Measurements from ENCODE around the gene MYMX.

MYMX gene

GRCh38 chr6:44190715-44191114 lies 26.0 kb upstream of the MYMX start:
- ATAC-seq = no peak
- no peak for TF ChIP-seq SNAI2 (CRISPR knock-in tag; IDR thresholded peaks at IDR 0.05)

- ATAC-seq = no peak
- TF ChIP-seq ZNF565 (CRISPR knock-in tag; conservative IDR thresholded peaks at IDR 0.05; ENCODE audit: low read depth) (no peak), OSR1 (CRISPR knock-in tag; IDR thresholded peaks at IDR 0.05) (no peak), RARB (CRISPR knock-in tag; IDR thresholded peaks at IDR 0.05) (no peak), SNAI2 (CRISPR knock-in tag; IDR thresholded peaks at IDR 0.05) (no peak), PPARA (CRISPR knock-in tag; IDR thresholded peaks at IDR 0.05; ENCODE audit: borderline replicate concordance) (no peak), ZFP3 (CRISPR knock-in tag; IDR thresholded peaks at IDR 0.05) (no peak), POU6F1 (CRISPR knock-in tag; IDR thresholded peaks at IDR 0.05; ENCODE audit: borderline replicate concordance, low read depth) (no peak), TCF4 (CRISPR knock-in tag; IDR thresholded peaks at IDR 0.05; ENCODE audit: borderline replicate concordance) (no peak), CSDC2 (CRISPR knock-in tag; IDR thresholded peaks at IDR 0.05) (no peak), ESRRG (CRISPR knock-in tag; IDR thresholded peaks at IDR 0.05) (no peak), ZNF70 (CRISPR knock-in tag; IDR thresholded peaks at IDR 0.05) (no peak), ISL1 (CRISPR knock-in tag; IDR thresholded peaks at IDR 0.05) (no peak), TOX (CRISPR knock-in tag; IDR thresholded peaks at IDR 0.05; ENCODE audit: borderline replicate concordance) (no peak), ZNF8 (CRISPR knock-in tag; IDR thresholded peaks at IDR 0.05) (no peak), ZFP30 (CRISPR knock-in tag; IDR thresholded peaks at IDR 0.05) (no peak)
- TF ChIP-seq, protein P1, sequence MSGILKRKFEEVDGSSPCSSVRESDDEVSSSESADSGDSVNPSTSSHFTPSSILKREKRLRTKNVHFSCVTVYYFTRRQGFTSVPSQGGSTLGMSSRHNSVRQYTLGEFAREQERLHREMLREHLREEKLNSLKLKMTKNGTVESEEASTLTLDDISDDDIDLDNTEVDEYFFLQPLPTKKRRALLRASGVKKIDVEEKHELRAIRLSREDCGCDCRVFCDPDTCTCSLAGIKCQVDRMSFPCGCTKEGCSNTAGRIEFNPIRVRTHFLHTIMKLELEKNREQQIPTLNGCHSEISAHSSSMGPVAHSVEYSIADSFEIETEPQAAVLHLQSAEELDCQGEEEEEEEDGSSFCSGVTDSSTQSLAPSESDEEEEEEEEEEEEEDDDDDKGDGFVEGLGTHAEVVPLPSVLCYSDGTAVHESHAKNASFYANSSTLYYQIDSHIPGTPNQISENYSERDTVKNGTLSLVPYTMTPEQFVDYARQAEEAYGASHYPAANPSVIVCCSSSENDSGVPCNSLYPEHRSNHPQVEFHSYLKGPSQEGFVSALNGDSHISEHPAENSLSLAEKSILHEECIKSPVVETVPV (CRISPR knock-in tag; IDR thresholded peaks at IDR 0.05) = no peak
- TF ChIP-seq, protein P2, sequence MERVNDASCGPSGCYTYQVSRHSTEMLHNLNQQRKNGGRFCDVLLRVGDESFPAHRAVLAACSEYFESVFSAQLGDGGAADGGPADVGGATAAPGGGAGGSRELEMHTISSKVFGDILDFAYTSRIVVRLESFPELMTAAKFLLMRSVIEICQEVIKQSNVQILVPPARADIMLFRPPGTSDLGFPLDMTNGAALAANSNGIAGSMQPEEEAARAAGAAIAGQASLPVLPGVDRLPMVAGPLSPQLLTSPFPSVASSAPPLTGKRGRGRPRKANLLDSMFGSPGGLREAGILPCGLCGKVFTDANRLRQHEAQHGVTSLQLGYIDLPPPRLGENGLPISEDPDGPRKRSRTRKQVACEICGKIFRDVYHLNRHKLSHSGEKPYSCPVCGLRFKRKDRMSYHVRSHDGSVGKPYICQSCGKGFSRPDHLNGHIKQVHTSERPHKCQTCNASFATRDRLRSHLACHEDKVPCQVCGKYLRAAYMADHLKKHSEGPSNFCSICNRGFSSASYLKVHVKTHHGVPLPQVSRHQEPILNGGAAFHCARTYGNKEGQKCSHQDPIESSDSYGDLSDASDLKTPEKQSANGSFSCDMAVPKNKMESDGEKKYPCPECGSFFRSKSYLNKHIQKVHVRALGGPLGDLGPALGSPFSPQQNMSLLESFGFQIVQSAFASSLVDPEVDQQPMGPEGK (CRISPR knock-in tag; IDR thresholded peaks at IDR 0.05; ENCODE audit: borderline replicate concordance) = no peak
- TF ChIP-seq, protein P3, sequence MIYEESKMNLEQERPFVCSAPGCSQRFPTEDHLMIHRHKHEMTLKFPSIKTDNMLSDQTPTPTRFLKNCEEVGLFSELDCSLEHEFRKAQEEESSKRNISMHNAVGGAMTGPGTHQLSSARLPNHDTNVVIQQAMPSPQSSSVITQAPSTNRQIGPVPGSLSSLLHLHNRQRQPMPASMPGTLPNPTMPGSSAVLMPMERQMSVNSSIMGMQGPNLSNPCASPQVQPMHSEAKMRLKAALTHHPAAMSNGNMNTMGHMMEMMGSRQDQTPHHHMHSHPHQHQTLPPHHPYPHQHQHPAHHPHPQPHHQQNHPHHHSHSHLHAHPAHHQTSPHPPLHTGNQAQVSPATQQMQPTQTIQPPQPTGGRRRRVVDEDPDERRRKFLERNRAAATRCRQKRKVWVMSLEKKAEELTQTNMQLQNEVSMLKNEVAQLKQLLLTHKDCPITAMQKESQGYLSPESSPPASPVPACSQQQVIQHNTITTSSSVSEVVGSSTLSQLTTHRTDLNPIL (CRISPR knock-in tag; IDR thresholded peaks at IDR 0.05; ENCODE audit: low read depth) = no peak
Measured at GRCh38 chr6:44192428-44193041, 24.2 kb upstream of the MYMX start.

- ATAC-seq = no peak
- TF ChIP-seq TSHZ2 (CRISPR knock-in tag; IDR thresholded peaks at IDR 0.05) = no peak
- no peak for TF ChIP-seq ZNF565 (CRISPR knock-in tag; conservative IDR thresholded peaks at IDR 0.05; ENCODE audit: low read depth)
- TF ChIP-seq ZFP3 (CRISPR knock-in tag; IDR thresholded peaks at IDR 0.05) = no peak
- TF ChIP-seq ARNTL (CRISPR knock-in tag; IDR thresholded peaks at IDR 0.05; ENCODE audit: borderline replicate concordance, low read depth) = no peak
- no peak for TF ChIP-seq ZFP30 (CRISPR knock-in tag; IDR thresholded peaks at IDR 0.05)
- no peak for TF ChIP-seq RARB (CRISPR knock-in tag; IDR thresholded peaks at IDR 0.05)
- TF ChIP-seq, protein P1 (CRISPR knock-in tag; IDR thresholded peaks at IDR 0.05) = no peak
- no peak for TF ChIP-seq BACH2 (CRISPR knock-in tag; IDR thresholded peaks at IDR 0.05; ENCODE audit: borderline replicate concordance)
- TF ChIP-seq ISL1 (CRISPR knock-in tag; IDR thresholded peaks at IDR 0.05) = no peak
- no peak for TF ChIP-seq GLIS3 (CRISPR knock-in tag; IDR thresholded peaks at IDR 0.05)
- TF ChIP-seq ZNF8 (CRISPR knock-in tag; IDR thresholded peaks at IDR 0.05) = no peak
- TF ChIP-seq, protein P3 (CRISPR knock-in tag; IDR thresholded peaks at IDR 0.05; ENCODE audit: low read depth) = no peak
- no peak for TF ChIP-seq OSR1 (CRISPR knock-in tag; IDR thresholded peaks at IDR 0.05)
- TF ChIP-seq TOX (CRISPR knock-in tag; IDR thresholded peaks at IDR 0.05; ENCODE audit: borderline replicate concordance) = no peak
- no peak for TF ChIP-seq ZC3H10 (CRISPR knock-in tag; IDR thresholded peaks at IDR 0.05)
- TF ChIP-seq POU6F1 (CRISPR knock-in tag; IDR thresholded peaks at IDR 0.05; ENCODE audit: borderline replicate concordance, low read depth) = no peak
Measured at GRCh38 chr6:44193307-44193910, 23.3 kb upstream of the MYMX start.
